Bronchial epithelial cell (primary cell): ENCODE measurements around the gene FETUB. TPM values are rescaled to one million over a fixed set of nuclear protein-coding genes. Genes with fewer than 3 reads are reported as not detected.
A peak's percentile ranks its signal among the peaks of the same experiment; 100 is the strongest.

Source experiments
- DNase-seq: peaks from one replicate; pipeline ENCODE4 v3.0.0-alpha.2; 2010; ENCODE audit warnings: low read depth
- FAIRE-seq: peaks from 2 replicates; lab custom pipeline; 2011; peaks lifted over from hg19 to GRCh38; lab: Jason Lieb, UNC
- H3K27me3 ChIP-seq: 2 replicates; pipeline ENCODE4 v1.5.1; 2011; ENCODE audit warnings: low read length; ENCODE audit not compliant: control insufficient read depth, insufficient read depth
- H3K36me3 ChIP-seq: 2 replicates; pipeline ENCODE4 v1.5.1; 2011; ENCODE audit warnings: low read length; ENCODE audit not compliant: control insufficient read depth, insufficient read depth
- H3K4me3 ChIP-seq: 2 replicates; pipeline ENCODE4 v1.5.1; 2011; ENCODE audit warnings: mild to moderate bottlenecking, low read depth, low read length, control low read depth
- CTCF ChIP-seq: IDR thresholded peaks from 2 replicates; pipeline ENCODE4 v1.5.1; 2011; ENCODE audit warnings: mild to moderate bottlenecking, moderate library complexity, low read length, control low read depth, inconsistent platforms; ENCODE audit not compliant: insufficient read depth, severe bottlenecking
- total RNA-seq: library from RNA; depleted of rRNA; stranded (reverse); fragments of >200 nt; gene quantifications from 2 replicates; pipeline ENCODE4 v1.2.1, GENCODE V29; 2014

FETUB gene
- total RNA-seq, 1 donor from 2014 or later: not detected

DNA sequence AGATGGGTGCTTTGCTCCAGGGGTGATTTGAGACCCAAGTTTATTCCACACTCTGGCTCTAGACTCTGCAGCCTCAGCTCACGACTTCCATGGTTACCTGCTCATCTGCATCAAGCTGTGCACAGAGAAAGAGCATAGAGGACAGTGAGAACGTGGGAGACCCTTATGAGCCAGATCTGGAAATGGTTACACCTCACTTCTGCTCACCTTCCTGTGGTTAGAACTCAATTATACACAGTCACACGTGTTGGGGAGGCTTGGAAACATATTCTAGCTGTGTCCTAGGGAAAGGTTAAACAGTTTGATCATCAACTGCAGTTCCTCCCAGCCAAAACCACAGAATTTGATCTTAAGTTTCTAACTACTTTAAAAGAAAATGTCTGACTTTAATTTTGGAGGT lies 1.8 kb downstream of the FETUB start:
- Histone ChIP-seq H3K4me3 (no peak overlapping the region), H3K36me3 (no peaks in the 10 kb centered on the region), H3K27me3 (no peaks in the 10 kb centered on the region)
- FAIRE-seq (no peak), DNase-seq (no peak)
- TF ChIP-seq CTCF: no peak

GRCh38 chr3:186643493-186643892 lies 3.3 kb downstream of the FETUB start:
- FAIRE-seq: peak; percentile 18

GRCh38 chr3:186644683-186645082 lies 4.5 kb downstream of the FETUB start:
- TF ChIP-seq CTCF: no peak
- H3K36me3 ChIP-seq: no peaks in the 10 kb centered on the region
- H3K27me3 ChIP-seq: no peaks in the 10 kb centered on the region
- H3K4me3 ChIP-seq: no peak overlapping the region
- DNase-seq: peak; percentile 87
- FAIRE-seq: peak; percentile 93

More at GRCh38 chr3:186643493-186643892, 3.3 kb downstream of the FETUB start:
- DNase-seq: peak; percentile 42
- Histone ChIP-seq H3K27me3 (no peaks in the 10 kb centered on the region), H3K36me3 (no peaks in the 10 kb centered on the region), H3K4me3 (no peak overlapping the region)
- TF ChIP-seq CTCF: no peak

DNA sequence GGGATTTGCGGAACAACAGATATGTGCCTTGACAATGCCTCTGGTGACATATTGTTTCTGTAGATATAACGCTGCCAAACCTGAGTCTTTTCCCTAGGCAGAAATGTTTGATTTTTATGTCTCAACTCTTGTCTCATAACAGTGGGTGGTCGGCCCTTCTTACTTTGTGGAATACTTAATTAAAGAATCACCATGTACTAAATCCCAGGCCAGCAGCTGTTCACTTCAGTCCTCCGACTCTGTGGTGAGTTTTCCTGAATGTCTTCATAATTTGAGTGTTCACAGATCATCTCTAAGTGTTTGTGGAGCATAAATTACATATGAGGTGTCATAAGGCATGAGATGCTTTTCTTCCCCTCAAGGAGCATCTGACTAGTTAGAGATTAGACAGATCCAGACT lies 5.9 kb downstream of the FETUB start:
- no peak for FAIRE-seq
- DNase-seq: no peak
- H3K27me3 ChIP-seq: no peaks in the 10 kb centered on the region
- H3K36me3 ChIP-seq: no peaks in the 10 kb centered on the region
- no peak for TF ChIP-seq CTCF
- H3K4me3 ChIP-seq: no peak overlapping the region

GRCh38 chr3:186646841-186647240 lies 6.6 kb downstream of the FETUB start:
- Histone ChIP-seq H3K36me3 (no peaks in the 10 kb centered on the region), H3K27me3 (no peaks in the 10 kb centered on the region), H3K4me3 (no peak overlapping the region)
- no peak for DNase-seq
- no peak for TF ChIP-seq CTCF
- FAIRE-seq: no peak

GRCh38 chr3:186648851-186649250 lies 8.7 kb downstream of the FETUB start:
- H3K4me3 ChIP-seq: no peak overlapping the region
- H3K36me3 ChIP-seq: no peaks in the 10 kb centered on the region
- no peaks in the 10 kb centered on the region for H3K27me3 ChIP-seq
- FAIRE-seq (no peak), DNase-seq (no peak)
- TF ChIP-seq CTCF: no peak
